Activated T-helper 2 cell treated with anti-CD3 and anti-CD28 coated beads, Interferon-gamma antibody, Interleukin-2, Interleukin-4, amounts not matched to agents 10 μg/mL and 5 μg/mL and 100 μg/mL, durations not matched to agents 14 hours and 24 hours and 36 hours (primary cell): ENCODE measurements around the gene INSL3. TPM values are rescaled to one million over a fixed set of nuclear protein-coding genes. Genes with fewer than 3 reads are reported as not detected.

Experiments
- DNase-seq: peaks from one replicate; pipeline ENCODE4 v3.0.0; 2021; ENCODE audit warnings: low spot score
- H3K27ac Mint-ChIP-seq: one replicate; pipeline ENCODE4 v1.8.0; 2021; ENCODE audit warnings: mixed read lengths
- H3K27me3 Mint-ChIP-seq: one replicate; pipeline ENCODE4 v1.8.0; 2021; ENCODE audit warnings: low read depth, mixed read lengths
- H3K36me3 Mint-ChIP-seq: one replicate; pipeline ENCODE4 v1.8.0; 2021; ENCODE audit warnings: low read depth, mixed read lengths
- H3K4me1 Mint-ChIP-seq: one replicate; pipeline ENCODE4 v1.8.0; 2021; ENCODE audit warnings: low read depth, mixed read lengths
- H3K4me3 Mint-ChIP-seq: one replicate; pipeline ENCODE4 v1.8.0; 2021; ENCODE audit warnings: low read depth, mild to moderate bottlenecking, moderate library complexity, mixed read lengths
- H3K9me3 Mint-ChIP-seq: one replicate; pipeline ENCODE4 v1.8.0; 2021; ENCODE audit warnings: mixed read lengths
- intact Hi-C: fragments of 100-400 bp; cut with micrococcal nuclease; formaldehyde crosslinking; loops from one replicate; pipeline ENCODE4 v1.15.1; 2023
- total RNA-seq: library from RNA; stranded (reverse); gene quantifications from 2 replicates; pipeline ENCODE4 v1.2.3, GENCODE V29; 2022

The INSL3 gene
- total RNA-seq, 1 donor from 2014 or later, result 6.9 TPM

DNA sequence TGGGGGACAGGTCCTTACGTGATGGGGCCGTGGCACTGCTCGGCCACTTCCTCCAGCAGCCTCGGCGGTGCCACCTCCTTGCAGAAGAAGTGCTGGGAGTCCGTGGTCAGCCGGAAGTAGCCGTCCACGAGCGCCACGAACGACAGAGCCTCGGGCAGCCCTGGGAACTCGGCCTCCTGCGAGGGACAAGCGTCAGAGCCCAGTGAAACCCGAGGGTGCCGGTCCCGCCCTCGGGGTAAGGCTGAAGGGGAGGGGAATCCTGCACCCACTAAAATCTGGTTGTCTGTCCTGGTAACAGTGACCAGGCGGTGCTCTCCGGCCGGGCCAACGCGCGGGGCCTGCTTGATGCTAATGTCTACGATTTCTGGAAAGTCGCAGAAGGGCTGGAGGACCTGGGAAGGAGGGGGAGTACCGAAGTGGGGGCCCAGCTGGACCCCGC, 20.1 kb upstream of the INSL3 start:
- H3K4me1 Mint-ChIP-seq, result peaks cover 16% of the 10 kb centered on the region
- H3K36me3 Mint-ChIP-seq, result peaks cover 86% of the 10 kb centered on the region
- H3K9me3 Mint-ChIP-seq, result no peaks in the 10 kb centered on the region
- H3K27me3 Mint-ChIP-seq, result no peaks in the 10 kb centered on the region
- no peak overlapping the region for H3K4me3 Mint-ChIP-seq
- no peak overlapping the region for H3K27ac Mint-ChIP-seq
- intact Hi-C loops, result no loop called here
- DNase-seq, result no peak

DNA sequence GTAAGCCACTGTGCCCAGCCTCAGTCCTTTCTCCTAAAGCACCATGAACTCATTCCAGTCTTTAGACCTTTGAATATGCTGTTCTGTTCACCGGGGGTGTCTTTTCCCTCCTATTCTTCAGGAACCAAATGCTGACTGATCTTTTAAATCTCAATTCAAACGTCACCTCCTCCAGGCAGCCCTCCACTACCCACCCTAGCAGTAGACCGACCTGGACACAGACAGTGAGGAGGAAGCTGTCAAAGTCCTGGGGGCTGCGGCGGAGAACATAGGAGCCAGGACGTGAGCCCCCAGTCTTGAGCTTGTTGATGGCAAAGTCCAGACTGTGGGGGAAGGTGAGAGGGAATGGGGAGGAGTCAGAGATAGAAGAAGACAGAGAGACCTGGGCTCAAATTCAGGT, 18.7 kb upstream of the INSL3 start:
- peaks cover 17% of the 10 kb centered on the region for H3K4me1 Mint-ChIP-seq
- DNase-seq, result no peak
- no peak overlapping the region for H3K4me3 Mint-ChIP-seq
- H3K27ac Mint-ChIP-seq, result no peak overlapping the region
- no peaks in the 10 kb centered on the region for H3K27me3 Mint-ChIP-seq
- intact Hi-C loops, result no loop called here
- H3K9me3 Mint-ChIP-seq, result no peaks in the 10 kb centered on the region
- H3K36me3 Mint-ChIP-seq, result peaks cover 87% of the 10 kb centered on the region

GRCh38 chr19:17837972-17838371, 16.7 kb upstream of the INSL3 start:
- Mint-ChIP-seq H3K9me3 (no peaks in the 10 kb centered on the region), H3K36me3 (peaks cover 84% of the 10 kb centered on the region), H3K4me3 (no peak overlapping the region), H3K27me3 (no peaks in the 10 kb centered on the region), H3K27ac (peak overlapping the region; percentile 60), H3K4me1 (peaks cover 9% of the 10 kb centered on the region)
- no peak for DNase-seq
- intact Hi-C loops, result no loop called here

DNA sequence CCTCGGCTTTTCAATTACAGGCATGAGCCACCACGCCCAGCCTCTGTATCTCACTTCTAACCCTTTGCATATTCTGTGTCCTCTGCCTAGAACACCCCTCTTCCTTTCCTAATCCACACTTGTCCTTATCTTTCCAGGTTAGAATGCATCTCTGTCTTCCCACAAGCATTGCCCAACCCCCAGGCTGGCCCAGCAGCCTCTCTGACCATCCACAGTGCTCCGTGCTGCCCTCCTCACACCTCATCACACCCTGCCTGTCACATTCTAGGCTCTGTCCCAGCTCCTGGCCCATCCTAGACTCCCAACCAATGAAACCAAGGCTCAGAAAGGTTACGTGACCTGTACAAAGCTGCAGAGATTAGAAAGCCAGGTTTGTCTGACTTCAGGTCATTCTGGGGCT, 15.2 kb upstream of the INSL3 start:
- Mint-ChIP-seq H3K27ac (no peak overlapping the region), H3K4me1 (peaks cover 9% of the 10 kb centered on the region), H3K4me3 (no peak overlapping the region), H3K27me3 (no peaks in the 10 kb centered on the region), H3K36me3 (peaks cover 88% of the 10 kb centered on the region), H3K9me3 (no peaks in the 10 kb centered on the region)
- no peak for DNase-seq
- intact Hi-C loops, result no loop called here

- peaks cover 88% of the 10 kb centered on the region for H3K36me3 Mint-ChIP-seq
- DNase-seq, result no peak
- peaks cover 9% of the 10 kb centered on the region for H3K4me1 Mint-ChIP-seq
- H3K4me3 Mint-ChIP-seq, result no peak overlapping the region
- H3K27ac Mint-ChIP-seq, result peak overlapping the region; percentile 1
- H3K27me3 Mint-ChIP-seq, result no peaks in the 10 kb centered on the region
- intact Hi-C loops, result no loop called here
- no peaks in the 10 kb centered on the region for H3K9me3 Mint-ChIP-seq
Observed at GRCh38 chr19:17835182-17836006, 14.1 kb upstream of the INSL3 start.

DNA sequence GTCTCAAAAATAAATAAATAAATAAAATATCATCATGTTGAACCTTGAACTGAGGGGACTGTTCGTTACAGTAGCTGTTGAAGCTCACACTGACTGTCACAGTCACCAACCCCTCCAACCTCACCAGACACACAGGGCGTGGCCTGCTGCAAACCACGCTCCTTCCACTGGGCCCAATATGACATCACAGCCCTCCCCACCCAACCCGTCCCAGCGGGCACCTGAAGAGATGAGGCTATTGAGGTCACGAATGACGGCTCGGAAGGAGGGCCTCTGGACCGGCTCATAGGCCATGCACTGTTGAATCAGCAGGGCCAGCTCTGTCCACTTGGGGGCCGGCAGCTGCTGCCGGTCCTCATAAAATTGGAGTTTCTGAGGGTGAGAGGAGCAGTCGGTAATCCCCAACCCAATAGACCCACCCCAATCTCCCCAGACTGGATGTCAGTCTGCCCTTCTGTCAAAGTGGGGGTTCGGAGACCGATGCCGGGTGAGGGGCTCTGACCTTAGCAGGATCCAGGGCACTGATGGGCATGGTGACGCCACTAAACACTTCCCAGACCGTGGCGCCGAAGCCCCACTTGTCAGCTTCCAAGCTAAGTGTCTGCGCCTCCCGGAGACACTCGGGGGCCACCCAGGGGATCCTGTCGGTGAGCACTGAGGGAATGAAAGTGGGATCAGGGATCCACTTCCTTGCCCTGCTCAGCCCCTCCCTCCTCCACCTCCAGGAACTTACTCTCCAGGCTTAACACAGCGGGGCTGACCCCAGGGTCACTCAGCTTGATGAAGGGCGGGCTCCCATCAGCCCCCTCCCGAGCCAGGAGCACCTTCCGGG, 13.2 kb upstream of the INSL3 start:
- H3K27ac Mint-ChIP-seq, result no peak overlapping the region
- DNase-seq, result no peak
- H3K4me1 Mint-ChIP-seq, result peaks cover 9% of the 10 kb centered on the region

DNA sequence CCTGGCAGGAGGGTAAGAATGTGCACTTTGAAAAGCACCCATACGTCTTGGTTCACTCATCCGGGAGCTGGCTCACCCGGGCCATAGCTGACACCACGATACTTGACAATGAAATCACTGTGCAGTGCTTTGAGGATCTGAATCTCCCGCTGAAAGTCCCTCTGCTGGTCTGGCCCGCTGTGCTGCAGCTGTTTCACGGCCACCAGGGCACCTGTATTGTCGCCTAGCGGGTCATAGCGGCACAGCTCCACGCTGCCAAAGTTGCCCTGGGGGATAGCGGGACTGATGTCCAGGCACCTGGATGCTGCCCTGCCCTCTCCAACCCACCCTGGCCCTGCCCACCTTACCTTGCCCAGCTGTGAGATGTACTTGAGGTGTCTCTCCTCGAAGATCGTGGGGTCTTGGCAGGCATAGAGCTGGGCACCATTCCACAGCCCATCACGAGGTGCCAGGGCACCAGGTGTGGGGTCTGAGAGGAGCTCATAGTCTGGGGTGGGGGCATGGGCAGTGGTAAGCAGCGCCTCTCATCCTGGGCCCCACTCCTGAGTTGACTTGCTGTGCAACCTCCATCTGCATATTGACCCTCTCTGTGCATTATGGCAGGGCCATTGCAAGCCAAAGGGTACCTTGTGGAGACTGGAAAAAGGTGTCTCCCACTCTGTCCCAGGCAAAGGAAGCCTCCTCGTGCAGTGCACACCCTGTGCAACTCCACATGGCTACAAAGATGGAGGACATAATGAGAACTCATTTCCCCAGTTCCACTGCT, 11.3 kb upstream of the INSL3 start:
- peaks cover 8% of the 10 kb centered on the region for H3K4me1 Mint-ChIP-seq
- H3K27ac Mint-ChIP-seq, result no peak overlapping the region
- H3K4me3 Mint-ChIP-seq, result no peak overlapping the region
- intact Hi-C loops, result no loop called here
- DNase-seq, result no peak
- H3K36me3 Mint-ChIP-seq, result peaks cover 87% of the 10 kb centered on the region
- no peaks in the 10 kb centered on the region for H3K27me3 Mint-ChIP-seq
- H3K9me3 Mint-ChIP-seq, result no peaks in the 10 kb centered on the region

More for the DNA sequence above, 13.2 kb upstream of the INSL3 start:
- Mint-ChIP-seq H3K4me3 (no peak overlapping the region), H3K9me3 (no peaks in the 10 kb centered on the region), H3K36me3 (peaks cover 90% of the 10 kb centered on the region), H3K27me3 (no peaks in the 10 kb centered on the region)
- intact Hi-C loops, result no loop called here

- DNase-seq, result no peak
- no peaks in the 10 kb centered on the region for H3K27me3 Mint-ChIP-seq
- H3K9me3 Mint-ChIP-seq, result no peaks in the 10 kb centered on the region
- no peak overlapping the region for H3K27ac Mint-ChIP-seq
- intact Hi-C loops, result no loop called here
- no peak overlapping the region for H3K4me3 Mint-ChIP-seq
- peaks cover 8% of the 10 kb centered on the region for H3K4me1 Mint-ChIP-seq
- peaks cover 85% of the 10 kb centered on the region for H3K36me3 Mint-ChIP-seq
Observed at GRCh38 chr19:17831419-17831888, 10.1 kb upstream of the INSL3 start.

- intact Hi-C loops, result no loop called here
- Mint-ChIP-seq H3K4me3 (no peak overlapping the region), H3K36me3 (peaks cover 80% of the 10 kb centered on the region), H3K4me1 (peaks cover 8% of the 10 kb centered on the region), H3K9me3 (no peaks in the 10 kb centered on the region), H3K27me3 (no peaks in the 10 kb centered on the region), H3K27ac (peak overlapping the region; percentile 7)
- peak; percentile 24 for DNase-seq
Observed at GRCh38 chr19:17830567-17831418, 9.5 kb upstream of the INSL3 start.

DNA sequence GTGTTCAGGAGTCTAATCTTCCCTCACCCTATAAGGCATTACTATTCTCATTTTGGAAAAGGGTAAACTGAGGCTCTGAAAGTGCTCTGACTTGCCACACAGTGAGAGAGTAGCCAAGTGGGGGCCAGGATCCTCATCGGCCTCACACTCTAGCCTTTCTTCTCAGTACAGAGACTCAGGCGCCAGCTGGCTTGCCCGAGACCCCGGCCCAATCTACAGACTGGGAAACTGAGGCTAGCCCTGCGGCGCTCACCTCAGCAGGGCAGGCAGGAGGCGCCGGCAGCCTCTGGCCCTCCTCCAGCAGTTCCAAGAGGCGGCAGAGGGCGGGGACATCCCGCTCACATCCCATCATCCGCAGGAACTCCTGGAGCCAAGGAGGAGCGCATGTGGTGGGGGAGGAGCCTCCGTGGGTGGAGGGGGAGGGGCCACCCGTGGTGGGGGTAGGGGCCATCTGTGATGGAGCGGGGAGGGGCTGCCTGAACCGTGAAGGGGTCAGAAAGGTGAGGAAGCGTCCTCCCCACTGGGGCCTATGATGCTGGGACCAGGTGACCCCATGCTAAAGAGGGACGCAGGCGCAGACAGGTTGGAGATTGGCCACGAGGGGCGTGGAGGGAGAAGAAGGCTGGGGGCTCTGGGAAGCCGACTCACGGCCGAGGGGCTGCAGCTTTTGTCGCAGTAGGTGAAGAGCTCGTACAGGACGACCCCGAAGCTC, 8.7 kb upstream of the INSL3 start:
- H3K9me3 Mint-ChIP-seq, result no peaks in the 10 kb centered on the region
- no peak for DNase-seq
- peak overlapping the region; percentile 7 for H3K27ac Mint-ChIP-seq
- peaks cover 77% of the 10 kb centered on the region for H3K36me3 Mint-ChIP-seq
- no peaks in the 10 kb centered on the region for H3K27me3 Mint-ChIP-seq
- H3K4me1 Mint-ChIP-seq, result peaks cover 2% of the 10 kb centered on the region
- intact Hi-C loops, result no loop called here
- no peak overlapping the region for H3K4me3 Mint-ChIP-seq

GRCh38 chr19:17826508-17827056, 5.3 kb upstream of the INSL3 start:
- no peaks in the 10 kb centered on the region for H3K27me3 Mint-ChIP-seq
- intact Hi-C loops, result no loop called here
- H3K27ac Mint-ChIP-seq, result no peak overlapping the region
- H3K36me3 Mint-ChIP-seq, result peaks cover 56% of the 10 kb centered on the region
- H3K4me3 Mint-ChIP-seq, result no peak overlapping the region
- H3K9me3 Mint-ChIP-seq, result no peaks in the 10 kb centered on the region
- no peak for DNase-seq
- no peaks in the 10 kb centered on the region for H3K4me1 Mint-ChIP-seq
